ENCODE measurements around the gene CCDC180. TPM values are rescaled to one million over a fixed set of nuclear protein-coding genes. Genes with fewer than 3 reads are reported as not detected.

Gene CCDC180
- total RNA-seq, 1 experiment from 2014 or later, result 7.9 TPM

- RAD21 ChIA-PET (ENCODE audit: low non-redundant PET in 1 of 2, low total read pairs in 2 of 2, uncharacterized antibody in 2 of 2, unreplicated experiment in 2 of 2), result no interaction called here
- no peak for TF ChIP-seq RAD21 (IDR thresholded peaks at IDR 0.05; ENCODE audit: low read depth)
- no peak for TF ChIP-seq SIN3A (IDR thresholded peaks at IDR 0.05; ENCODE audit: low read depth)
- TF ChIP-seq EGR1 (IDR thresholded peaks at IDR 0.05; ENCODE audit: low read depth), result no peak
- TF ChIP-seq ZNF274 (IDR thresholded peaks at IDR 0.05; ENCODE audit: low read depth, low read length), result no peak
- no peak for TF ChIP-seq FOSL1 (IDR thresholded peaks at IDR 0.05; ENCODE audit: low read depth)
- TF ChIP-seq YY1 (IDR thresholded peaks at IDR 0.05; ENCODE audit: extremely low read depth, insufficient replicate concordance, low read depth, low read length), result no peak
- no peak for TF ChIP-seq TCF7L2 (IDR thresholded peaks at IDR 0.05; ENCODE audit: borderline replicate concordance, extremely low read depth, insufficient read depth, insufficient read length)
- ATAC-seq (no peak), DNase-seq (ENCODE audit: low read depth, low spot score) (no peak)
- H2AFZ ChIP-seq (ENCODE audit: low read depth, low read length, poor library complexity, severe bottlenecking), result no peak overlapping the region
- CTCF ChIA-PET, result no interaction called here
- H3K27ac ChIP-seq (ENCODE audit: low read depth, low read length), result no peak overlapping the region
- POLR2A ChIA-PET, result no interaction called here
- H3K79me2 ChIP-seq (ENCODE audit: insufficient read depth, low read length), result no peaks in the 10 kb centered on the region
- no peak overlapping the region for H3K9ac ChIP-seq (ENCODE audit: low read length)
- no peak overlapping the region for H3K4me3 ChIP-seq (replicated peaks in 1 of 2; ENCODE audit: low read depth in 1 of 2, low read length in 2 of 2)
- H3K9me3 ChIP-seq (ENCODE audit: control insufficient read depth in 1 of 2, insufficient read depth in 1 of 2, low read depth in 1 of 2, low read length in 2 of 2), result no peaks in the 10 kb centered on the region
- no TSS peak for BruUV-seq (replicated peaks)
- no peaks in the 10 kb centered on the region for H3K27me3 ChIP-seq (ENCODE audit: insufficient read depth, low read length)
- intact Hi-C loops (cut with micrococcal nuclease), result no loop called here
- no peak overlapping the region for H3K4me2 ChIP-seq (ENCODE audit: low read length)
- H3K4me1 ChIP-seq (ENCODE audit: control insufficient read depth in 1 of 2, insufficient read depth in 2 of 2, low read length in 2 of 2), result no peaks in the 10 kb centered on the region
- no peaks in the 10 kb centered on the region for H4K20me1 ChIP-seq (ENCODE audit: insufficient read depth)
- peaks cover 4 to 10% of the 10 kb centered on the region in 2 experiments; a peak in 3 of 4 replicates for H3K36me3 ChIP-seq (ENCODE audit: control insufficient read depth in 1 of 2, insufficient read depth in 2 of 2, low read length in 2 of 2)
- H3K9me2 ChIP-seq (ENCODE audit: insufficient read depth), result no peaks in the 10 kb centered on the region
Measured at GRCh38 chr9:97313243-97313642, 5.8 kb downstream of the CCDC180 start.

GRCh38 chr9:97313746-97314145 is 6.3 kb downstream of the CCDC180 start:
- H3K9me3 ChIP-seq (ENCODE audit: control insufficient read depth in 1 of 2, insufficient read depth in 1 of 2, low read depth in 1 of 2, low read length in 2 of 2), result no peaks in the 10 kb centered on the region
- CTCF ChIA-PET, result no interaction called here
- TF ChIP-seq POLR2AphosphoS5 (IDR thresholded peaks at IDR 0.05; ENCODE audit: low read depth, low read length) (no peak), ZNF274 (IDR thresholded peaks at IDR 0.05; ENCODE audit: low read depth, low read length) (no peak), TCF7L2 (IDR thresholded peaks at IDR 0.05; ENCODE audit: borderline replicate concordance, extremely low read depth, insufficient read depth, insufficient read length) (no peak), YY1 (IDR thresholded peaks at IDR 0.05; ENCODE audit: extremely low read depth, insufficient replicate concordance, low read depth, low read length) (no peak), ZBTB33 (IDR thresholded peaks at IDR 0.05; ENCODE audit: extremely low read depth, insufficient replicate concordance, low read length) (no peak), CBX3 (IDR thresholded peaks at IDR 0.05; ENCODE audit: low read depth) (no peak), RAD21 (IDR thresholded peaks at IDR 0.05; ENCODE audit: low read depth) (no peak), ATF3 (IDR thresholded peaks at IDR 0.05) (no peak), POLR2A (IDR thresholded peaks at IDR 0.05; ENCODE audit: borderline replicate concordance, extremely low read depth, insufficient read depth, insufficient read length) (no peak), ZFX (IDR thresholded peaks at IDR 0.05) (no peak), MAX (IDR thresholded peaks at IDR 0.05) (no peak), SRF (IDR thresholded peaks at IDR 0.05; ENCODE audit: low read depth) (no peak)
- no peak overlapping the region for H2AFZ ChIP-seq (ENCODE audit: low read depth, low read length, poor library complexity, severe bottlenecking)
- DNase-seq (ENCODE audit: low read depth, low spot score), result no peak
- no peak overlapping the region for H3K27ac ChIP-seq (ENCODE audit: low read depth, low read length)
- no peaks in the 10 kb centered on the region for H3K4me1 ChIP-seq (ENCODE audit: control insufficient read depth in 1 of 2, insufficient read depth in 2 of 2, low read length in 2 of 2)
- POLR2A ChIA-PET, result no interaction called here
- RAD21 ChIA-PET (ENCODE audit: low non-redundant PET in 1 of 2, low total read pairs in 2 of 2, uncharacterized antibody in 2 of 2, unreplicated experiment in 2 of 2), result no interaction called here
- no peaks in the 10 kb centered on the region for H3K9me2 ChIP-seq (ENCODE audit: insufficient read depth)
- H4K20me1 ChIP-seq (ENCODE audit: insufficient read depth), result no peaks in the 10 kb centered on the region
- H3K27me3 ChIP-seq (ENCODE audit: insufficient read depth, low read length), result no peaks in the 10 kb centered on the region
- no peak overlapping the region for H3K4me2 ChIP-seq (ENCODE audit: low read length)
- H3K36me3 ChIP-seq (ENCODE audit: control insufficient read depth in 1 of 2, insufficient read depth in 2 of 2, low read length in 2 of 2), result peaks cover 4 to 10% of the 10 kb centered on the region in 2 experiments; a peak in 3 of 4 replicates
- BruUV-seq (replicated peaks), result no TSS peak
- H3K4me3 ChIP-seq (replicated peaks in 1 of 2; ENCODE audit: low read depth in 1 of 2, low read length in 2 of 2), result no peak overlapping the region
- no peak overlapping the region for H3K9ac ChIP-seq (ENCODE audit: low read length)
- no peaks in the 10 kb centered on the region for H3K79me2 ChIP-seq (ENCODE audit: insufficient read depth, low read length)
- intact Hi-C loops (cut with micrococcal nuclease), result no loop called here
- ATAC-seq, result no peak

Measured in HCT116 (cell line).